Skeletal muscle tissue (tissue), 2 donors: Measurements from ENCODE around the gene SIGLEC14. TPM values are rescaled to one million over a fixed set of nuclear protein-coding genes. Genes with fewer than 3 reads are reported as not detected.

ENCODE experiments used
- small RNA-seq: library from RNA; depleted of rRNA; stranded (forward); fragments of <200 nt; gene quantifications from one replicate; pipeline ENCODE3, GENCODE V24; 2014
- total RNA-seq: library from RNA; depleted of rRNA; stranded (reverse); fragments of >200 nt; gene quantifications from one replicate; pipeline ENCODE4 v1.2.3, GENCODE V29; 2014

Gene SIGLEC14
- total RNA-seq, 1 donor from 2014 or later, result not detected

Small RNA genes within 50 kb of the gene (small RNA-seq; reads per million reads assigned to genes)
- gene AC018755.2, result not detected
- not detected for gene MIR125A
- 0.49 reads per million, percentile 60 among the genes with 10 or more reads in this experiment for gene MIR99B
- gene MIRLET7E, result not detected

Other genes starting within 250 kb of the SIGLEC14 start
- gene SIGLEC10, start 229.2 kb downstream of the SIGLEC14 start, total RNA-seq, result 1.6 TPM
- 0.52 TPM for gene SIGLEC8, start 188.4 kb downstream of the SIGLEC14 start, total RNA-seq
- not detected for gene CEACAM18, start 168.3 kb downstream of the SIGLEC14 start, total RNA-seq
- not detected for gene SIGLEC12, start 145.0 kb downstream of the SIGLEC14 start, total RNA-seq
- gene SIGLEC6, start 115.2 kb downstream of the SIGLEC14 start, total RNA-seq, result 1.6 TPM
- gene ZNF175, start 75.5 kb downstream of the SIGLEC14 start, total RNA-seq, result 3.7 TPM
- gene SIGLEC5, start 16.4 kb downstream of the SIGLEC14 start, total RNA-seq, result 1.6 TPM
- gene SPACA6, start 46.5 kb upstream of the SIGLEC14 start, total RNA-seq, result 4.7 TPM
- under 0.01 TPM for gene HAS1, start 77.2 kb upstream of the SIGLEC14 start, total RNA-seq
- 7.8 TPM for gene FPR1, start 105.1 kb upstream of the SIGLEC14 start, total RNA-seq
- gene FPR2, start 114.4 kb upstream of the SIGLEC14 start, total RNA-seq, result 4.2 TPM
- 0.52 TPM for gene FPR3, start 148.3 kb upstream of the SIGLEC14 start, total RNA-seq
- 11.0 TPM for gene ZNF577, start 241.1 kb upstream of the SIGLEC14 start, total RNA-seq